KOPT-K1 (cell line): ENCODE data around the gene EIF2S3.
A peak's percentile ranks its signal among the peaks of the same experiment; 100 is the strongest.

Experiments
- H3K27ac ChIP-seq: fragments of 200-600 bp; sonication (generic); 2 replicates; pipeline ENCODE4 v1.5.1; 2016; ENCODE audit warnings: antibody characterized with exemption, mild to moderate bottlenecking, low read depth, low read length; ENCODE audit not compliant: poor library complexity, severe bottlenecking
- H3K36me3 ChIP-seq: fragments of 200-600 bp; sonication (generic); 2 replicates; pipeline ENCODE4 v1.5.1; 2017; ENCODE audit warnings: antibody characterized with exemption, mild to moderate bottlenecking, low read length, moderate library complexity; ENCODE audit not compliant: insufficient read depth
- H3K9me3 ChIP-seq: fragments of 200-600 bp; sonication (generic); 2 replicates; pipeline ENCODE4 v1.5.1; 2017; ENCODE audit warnings: antibody characterized with exemption, low read length, mild to moderate bottlenecking; ENCODE audit not compliant: insufficient read depth, poor library complexity, severe bottlenecking

EIF2S3 gene

GRCh38 chrX:24054182-24055042 is at the start of gene EIF2S3:
EIF2S3 (plus strand) TSS chrX:24054956; CDS start chrX:24054969, 13 bp downstream.
- Histone ChIP-seq H3K36me3 (peaks cover 9% of the 10 kb centered on the region), H3K27ac (no peak within 1 kb of the TSS)

GRCh38 chrX:24005028-24005427 is 49.7 kb upstream of the EIF2S3 start:
- H3K36me3 ChIP-seq = peaks cover 55% of the 10 kb centered on the region
- H3K9me3 ChIP-seq = no peaks in the 10 kb centered on the region
- no peak overlapping the region for H3K27ac ChIP-seq

More at GRCh38 chrX:24054182-24055042, at the start of gene EIF2S3:
- H3K9me3 ChIP-seq = no peaks in the 10 kb centered on the region

- Histone ChIP-seq H3K36me3 (peaks cover 47% of the 10 kb centered on the region), H3K27ac (no peak overlapping the region), H3K9me3 (no peaks in the 10 kb centered on the region)
Observed at GRCh38 chrX:24005867-24006266, 48.9 kb upstream of the EIF2S3 start.

GRCh38 chrX:24012266-24012665 is 42.5 kb upstream of the EIF2S3 start:
- H3K9me3 ChIP-seq = no peaks in the 10 kb centered on the region
- peaks cover 31% of the 10 kb centered on the region; the same call in 1 of the 2 replicates for H3K36me3 ChIP-seq
- H3K27ac ChIP-seq = no peak overlapping the region

- Histone ChIP-seq H3K27ac (peak overlapping the region; percentile 23), H3K36me3 (peaks cover 46% of the 10 kb centered on the region), H3K9me3 (no peaks in the 10 kb centered on the region)
Observed at GRCh38 chrX:24014388-24015018, 40.3 kb upstream of the EIF2S3 start.

- Histone ChIP-seq H3K9me3 (no peaks in the 10 kb centered on the region), H3K27ac (no peak overlapping the region), H3K36me3 (peaks cover 48% of the 10 kb centered on the region)
Observed at GRCh38 chrX:24017674-24018073, 37.1 kb upstream of the EIF2S3 start.

- H3K27ac ChIP-seq = no peak overlapping the region
- peaks cover 51% of the 10 kb centered on the region for H3K36me3 ChIP-seq
- no peaks in the 10 kb centered on the region for H3K9me3 ChIP-seq
Observed at GRCh38 chrX:24018809-24019208, 35.9 kb upstream of the EIF2S3 start.

- Histone ChIP-seq H3K27ac (no peak overlapping the region), H3K36me3 (peaks cover 46% of the 10 kb centered on the region), H3K9me3 (no peaks in the 10 kb centered on the region)
Observed at GRCh38 chrX:24019448-24019847, 35.3 kb upstream of the EIF2S3 start.

GRCh38 chrX:24020306-24020876 is 34.4 kb upstream of the EIF2S3 start:
- Histone ChIP-seq H3K27ac (no peak overlapping the region), H3K36me3 (peaks cover 41% of the 10 kb centered on the region), H3K9me3 (no peaks in the 10 kb centered on the region)

- peaks cover 19% of the 10 kb centered on the region for H3K36me3 ChIP-seq
- H3K27ac ChIP-seq = peak overlapping the region; percentile 88
- no peaks in the 10 kb centered on the region for H3K9me3 ChIP-seq
Observed at GRCh38 chrX:24023544-24023943, 31.2 kb upstream of the EIF2S3 start.

- Histone ChIP-seq H3K36me3 (peaks cover 17% of the 10 kb centered on the region), H3K27ac (peak overlapping the region; percentile 88)
Observed at GRCh38 chrX:24023972-24024669, 30.6 kb upstream of the EIF2S3 start.

GRCh38 chrX:24024819-24025740 is 29.7 kb upstream of the EIF2S3 start:
- no peaks in the 10 kb centered on the region for H3K9me3 ChIP-seq
- peaks cover 17% of the 10 kb centered on the region for H3K36me3 ChIP-seq
- H3K27ac ChIP-seq = peak overlapping the region; percentile 88

More at GRCh38 chrX:24023972-24024669, 30.6 kb upstream of the EIF2S3 start:
- no peaks in the 10 kb centered on the region for H3K9me3 ChIP-seq

GRCh38 chrX:24025741-24026403 is 28.9 kb upstream of the EIF2S3 start:
- H3K36me3 ChIP-seq = peaks cover 17% of the 10 kb centered on the region
- H3K9me3 ChIP-seq = no peaks in the 10 kb centered on the region
- peak overlapping the region; percentile 88 for H3K27ac ChIP-seq

GRCh38 chrX:24026432-24026831 is 28.3 kb upstream of the EIF2S3 start:
- H3K36me3 ChIP-seq = peaks cover 14% of the 10 kb centered on the region
- H3K27ac ChIP-seq = no peak overlapping the region
- no peaks in the 10 kb centered on the region for H3K9me3 ChIP-seq
